Measurements from ENCODE around the gene DDIT4.

The DDIT4 gene

GRCh38 chr10:72238392-72239175 is 35.1 kb upstream of the DDIT4 start:
- Histone ChIP-seq H3K27me3 (ENCODE audit: insufficient read depth, poor library complexity, severe bottlenecking) (no peaks in the 10 kb centered on the region), H3K27ac (replicated peaks) (no peak overlapping the region), H3K4me3 (replicated peaks; ENCODE audit: insufficient read depth, low read length) (no peak overlapping the region)
- TF ChIP-seq GABPA (IDR thresholded peaks at IDR 0.05; ENCODE audit: low read depth): no peak
- TF ChIP-seq CTCF (IDR thresholded peaks at IDR 0.05; ENCODE audit: insufficient read depth, low read length): no peak
- DNase-seq (ENCODE audit: low read depth in 1 of 2, low spot score in 1 of 2): no peak

- Histone ChIP-seq H3K4me3 (replicated peaks; ENCODE audit: insufficient read depth, low read length) (no peak overlapping the region), H3K27me3 (ENCODE audit: insufficient read depth, poor library complexity, severe bottlenecking) (no peaks in the 10 kb centered on the region), H3K27ac (replicated peaks) (no peak overlapping the region)
- DNase-seq (ENCODE audit: low read depth in 1 of 2, low spot score in 1 of 2): no peak
- TF ChIP-seq POLR2AphosphoS5 (IDR thresholded peaks at IDR 0.05; ENCODE audit: low read depth): no peak
- no peak for TF ChIP-seq SPI1 (IDR thresholded peaks at IDR 0.05; ENCODE audit: borderline replicate concordance, low read depth)
- no peak for TF ChIP-seq GABPA (IDR thresholded peaks at IDR 0.05; ENCODE audit: low read depth)
- no peak for TF ChIP-seq CTCF (IDR thresholded peaks at IDR 0.05; ENCODE audit: insufficient read depth, low read length)
- TF ChIP-seq REST (IDR thresholded peaks at IDR 0.05; ENCODE audit: insufficient replicate concordance, low read depth): no peak
Measured at GRCh38 chr10:72239409-72239808, 34.3 kb upstream of the DDIT4 start.

GRCh38 chr10:72240371-72240770 is 33.4 kb upstream of the DDIT4 start:
- no peak for DNase-seq (ENCODE audit: low read depth in 1 of 2, low spot score in 1 of 2)
- H3K4me3 ChIP-seq (replicated peaks; ENCODE audit: insufficient read depth, low read length): no peak overlapping the region
- no peaks in the 10 kb centered on the region for H3K27me3 ChIP-seq (ENCODE audit: insufficient read depth, poor library complexity, severe bottlenecking)
- no peak overlapping the region for H3K27ac ChIP-seq (replicated peaks)
- TF ChIP-seq REST (IDR thresholded peaks at IDR 0.05; ENCODE audit: insufficient replicate concordance, low read depth) (no peak), SPI1 (IDR thresholded peaks at IDR 0.05; ENCODE audit: borderline replicate concordance, low read depth) (no peak), POLR2AphosphoS5 (IDR thresholded peaks at IDR 0.05; ENCODE audit: low read depth) (no peak)

- DNase-seq (ENCODE audit: low read depth in 1 of 2, low spot score in 1 of 2): no peak
- TF ChIP-seq SPI1 (IDR thresholded peaks at IDR 0.05; ENCODE audit: borderline replicate concordance, low read depth) (no peak), REST (IDR thresholded peaks at IDR 0.05; ENCODE audit: insufficient replicate concordance, low read depth) (no peak), GABPA (IDR thresholded peaks at IDR 0.05; ENCODE audit: low read depth) (no peak)
- H3K27me3 ChIP-seq (ENCODE audit: insufficient read depth, poor library complexity, severe bottlenecking): no peaks in the 10 kb centered on the region
- H3K27ac ChIP-seq (replicated peaks): no peak overlapping the region
- H3K4me3 ChIP-seq (replicated peaks; ENCODE audit: insufficient read depth, low read length): no peak overlapping the region
Measured at GRCh38 chr10:72241691-72242252, 32.0 kb upstream of the DDIT4 start.

Measured in HL-60 (cell line).